SU-DHL-6 (cell line): ENCODE measurements around the gene NPSR1.

Source experiments
- H2AFZ ChIP-seq: fragments of 200-600 bp; sonication (generic); 2 replicates; pipeline ENCODE4 v1.6.1; 2014; ENCODE audit warnings: low read depth, mild to moderate bottlenecking, moderate library complexity, mixed read lengths, antibody characterized with exemption, low read length; ENCODE audit not compliant: severe bottlenecking
- H3F3A ChIP-seq: fragments of 200-600 bp; shearing (Covaris generic); 2 replicates; pipeline ENCODE4 v1.6.0; 2016; ENCODE audit warnings: antibody characterized with exemption, mild to moderate bottlenecking; ENCODE audit not compliant: insufficient read depth
- H3K27ac ChIP-seq: fragments of 200-600 bp; sonication (generic); 2 replicates; pipeline ENCODE4 v1.5.1; 2016; ENCODE audit warnings: low read depth, mild to moderate bottlenecking, low read length, moderate library complexity, mixed read lengths
- H3K27me3 ChIP-seq: fragments of 200-600 bp; sonication (generic), shearing (Covaris generic); 2 replicates; pipeline ENCODE4 v1.6.0; 2014; ENCODE audit warnings: mild to moderate bottlenecking, low read length
- H3K36me3 ChIP-seq: fragments of 200-600 bp; sonication (generic); 2 replicates; pipeline ENCODE4 v1.6.1; 2014; ENCODE audit warnings: mild to moderate bottlenecking, low read length, mixed read lengths
- H3K4me2 ChIP-seq: fragments of 300-600, 200-600 bp; shearing (Covaris generic), sonication (generic); 2 replicates; pipeline ENCODE4 v1.6.0; 2014; ENCODE audit warnings: low read length, low read depth, mild to moderate bottlenecking; ENCODE audit not compliant: poor library complexity, severe bottlenecking
- H3K4me3 ChIP-seq: fragments of 200-600 bp; sonication (generic); 2 replicates; pipeline ENCODE4 v1.5.1; 2014; ENCODE audit warnings: antibody characterized with exemption, low read length, mild to moderate bottlenecking, mixed read lengths; ENCODE audit not compliant: insufficient read depth, poor library complexity, severe bottlenecking
- H3K79me2 ChIP-seq: fragments of 200-600 bp; sonication (generic); 2 replicates; pipeline ENCODE4 v1.6.1; 2014; ENCODE audit warnings: mild to moderate bottlenecking, low read length, moderate library complexity; ENCODE audit not compliant: insufficient read depth
- H3K9ac ChIP-seq: fragments of 200-600 bp; sonication (generic); 2 replicates; pipeline ENCODE4 v1.7.0; 2014; ENCODE audit warnings: mild to moderate bottlenecking, low read length
- H3K9me2 ChIP-seq: fragments of 200-600 bp; sonication (generic); replicated peaks from 2 replicates; pipeline ENCODE4 v1.6.1; 2014; ENCODE audit warnings: low read length; ENCODE audit not compliant: insufficient read depth
- H3K9me3 ChIP-seq: fragments of 200-600 bp; sonication (generic); 2 replicates; pipeline ENCODE4 v1.6.1; 2014; ENCODE audit warnings: low read length, mixed read lengths; ENCODE audit not compliant: insufficient read depth
- H4K20me1 ChIP-seq: fragments of 200-600 bp; sonication (generic); 2 replicates; pipeline ENCODE4 v1.6.1; 2014; ENCODE audit warnings: low read depth, mild to moderate bottlenecking, antibody characterized with exemption, low read length, moderate library complexity, mixed read lengths
- EZH2phosphoT487 ChIP-seq: fragments of 200-600 bp; sonication (generic), shearing (Covaris generic); conservative IDR thresholded peaks from 2 replicates; pipeline ENCODE4 v1.6.1; 2018; ENCODE audit warnings: mild to moderate bottlenecking, antibody characterized with exemption, low read length, moderate library complexity, mixed read lengths
- TF ChIP-seq, protein P1 (sequence below): fragments of 200-600 bp; sonication (generic); IDR thresholded peaks from one replicate; pipeline ENCODE4 v1.5.1; 2017; ENCODE audit warnings: antibody characterized with exemption, mild to moderate bottlenecking, low read length, moderate library complexity; ENCODE audit not compliant: insufficient read depth, poor library complexity, severe bottlenecking

The NPSR1 gene

DNA sequence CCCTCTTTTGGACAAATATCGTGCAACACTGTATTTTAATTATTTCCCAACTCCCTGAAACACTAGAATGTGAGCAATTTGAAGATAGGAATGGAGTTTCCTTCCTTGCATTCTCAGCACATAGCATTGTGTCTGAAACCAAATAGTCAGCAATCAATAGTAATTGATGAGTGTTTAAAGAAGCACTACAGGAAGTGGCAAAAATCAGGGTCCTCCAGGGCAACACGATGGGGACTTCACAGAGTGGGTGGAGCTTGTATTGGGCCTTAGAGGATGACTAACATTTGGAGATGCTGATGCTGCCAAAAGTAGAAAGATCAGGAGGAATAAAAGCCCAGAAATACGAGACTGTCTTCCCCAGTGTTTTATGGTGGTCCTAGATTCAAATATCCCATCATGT lies 94.9 kb downstream of the NPSR1 start:
- TF ChIP-seq EZH2phosphoT487: no peak
- TF ChIP-seq, protein P1, sequence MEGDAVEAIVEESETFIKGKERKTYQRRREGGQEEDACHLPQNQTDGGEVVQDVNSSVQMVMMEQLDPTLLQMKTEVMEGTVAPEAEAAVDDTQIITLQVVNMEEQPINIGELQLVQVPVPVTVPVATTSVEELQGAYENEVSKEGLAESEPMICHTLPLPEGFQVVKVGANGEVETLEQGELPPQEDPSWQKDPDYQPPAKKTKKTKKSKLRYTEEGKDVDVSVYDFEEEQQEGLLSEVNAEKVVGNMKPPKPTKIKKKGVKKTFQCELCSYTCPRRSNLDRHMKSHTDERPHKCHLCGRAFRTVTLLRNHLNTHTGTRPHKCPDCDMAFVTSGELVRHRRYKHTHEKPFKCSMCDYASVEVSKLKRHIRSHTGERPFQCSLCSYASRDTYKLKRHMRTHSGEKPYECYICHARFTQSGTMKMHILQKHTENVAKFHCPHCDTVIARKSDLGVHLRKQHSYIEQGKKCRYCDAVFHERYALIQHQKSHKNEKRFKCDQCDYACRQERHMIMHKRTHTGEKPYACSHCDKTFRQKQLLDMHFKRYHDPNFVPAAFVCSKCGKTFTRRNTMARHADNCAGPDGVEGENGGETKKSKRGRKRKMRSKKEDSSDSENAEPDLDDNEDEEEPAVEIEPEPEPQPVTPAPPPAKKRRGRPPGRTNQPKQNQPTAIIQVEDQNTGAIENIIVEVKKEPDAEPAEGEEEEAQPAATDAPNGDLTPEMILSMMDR: no peak
- no peaks in the 10 kb centered on the region for H3K36me3 ChIP-seq
- H3K79me2 ChIP-seq: no peaks in the 10 kb centered on the region
- no peaks in the 10 kb centered on the region for H3K27me3 ChIP-seq
- H3K9me3 ChIP-seq: no peaks in the 10 kb centered on the region
- no peak overlapping the region for H3K4me2 ChIP-seq
- no peak overlapping the region for H3K27ac ChIP-seq
- H4K20me1 ChIP-seq: no peaks in the 10 kb centered on the region
- H3K9me2 ChIP-seq: no peaks in the 10 kb centered on the region
- no peak overlapping the region for H3K4me3 ChIP-seq
- no peak overlapping the region for H2AFZ ChIP-seq
- no peak overlapping the region for H3K9ac ChIP-seq
- H3F3A ChIP-seq: no peaks in the 10 kb centered on the region

DNA sequence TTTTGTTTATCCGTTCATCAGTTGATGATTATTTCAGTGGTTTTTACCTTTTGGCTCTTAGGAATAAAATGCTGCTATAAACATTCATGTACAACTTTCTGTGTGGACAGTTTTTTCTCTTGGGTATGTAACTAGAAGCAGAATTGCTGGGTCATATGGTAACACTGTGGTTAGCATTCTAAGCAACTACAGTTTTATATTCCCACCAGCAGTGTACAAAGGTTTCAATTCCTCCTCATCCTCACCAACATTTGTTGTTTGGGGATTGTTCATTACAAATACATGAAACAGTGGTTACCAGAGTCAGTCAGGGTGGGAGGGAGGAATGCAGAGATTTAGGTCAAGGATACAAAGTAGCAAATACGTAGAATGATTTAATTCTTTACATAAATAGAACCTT lies 97.0 kb downstream of the NPSR1 start:
- Histone ChIP-seq H3K9ac (no peak overlapping the region), H3K27ac (no peak overlapping the region), H3K79me2 (no peaks in the 10 kb centered on the region), H3K9me3 (no peaks in the 10 kb centered on the region), H3K4me3 (no peak overlapping the region), H4K20me1 (no peaks in the 10 kb centered on the region), H3K9me2 (no peaks in the 10 kb centered on the region), H3F3A (no peaks in the 10 kb centered on the region), H2AFZ (no peak overlapping the region), H3K4me2 (no peak overlapping the region), H3K27me3 (no peaks in the 10 kb centered on the region), H3K36me3 (no peaks in the 10 kb centered on the region)
- no peak for TF ChIP-seq EZH2phosphoT487
- TF ChIP-seq, protein P1: no peak

DNA sequence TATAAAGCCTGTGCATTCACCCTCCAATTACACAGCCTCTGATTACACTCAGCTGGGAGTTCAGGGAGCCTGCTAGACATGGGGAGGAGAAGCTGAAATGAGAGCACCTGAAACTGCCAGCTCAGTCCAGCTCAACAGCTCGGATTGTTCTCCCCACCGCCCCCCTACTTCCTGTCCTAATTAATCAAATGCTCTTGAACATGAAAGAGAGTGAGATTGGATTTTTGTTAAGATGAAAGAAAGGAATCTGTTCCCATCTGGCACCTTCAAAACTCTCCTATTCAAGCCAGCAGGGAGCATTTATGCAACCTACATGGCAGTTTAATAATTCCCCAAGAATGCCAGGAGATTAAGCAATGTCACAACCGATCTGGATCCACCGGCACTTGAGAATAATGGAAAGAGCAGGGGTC lies 98.0 kb downstream of the NPSR1 start:
- Histone ChIP-seq H3K9ac (no peak overlapping the region), H2AFZ (no peak overlapping the region), H3K4me3 (no peak overlapping the region), H3K9me2 (no peaks in the 10 kb centered on the region), H3K79me2 (no peaks in the 10 kb centered on the region), H3K36me3 (no peaks in the 10 kb centered on the region), H3F3A (no peaks in the 10 kb centered on the region), H3K4me2 (no peak overlapping the region), H3K27ac (no peak overlapping the region), H4K20me1 (no peaks in the 10 kb centered on the region), H3K9me3 (no peaks in the 10 kb centered on the region), H3K27me3 (no peaks in the 10 kb centered on the region)
- TF ChIP-seq EZH2phosphoT487: no peak
- TF ChIP-seq, protein P1: no peak

DNA sequence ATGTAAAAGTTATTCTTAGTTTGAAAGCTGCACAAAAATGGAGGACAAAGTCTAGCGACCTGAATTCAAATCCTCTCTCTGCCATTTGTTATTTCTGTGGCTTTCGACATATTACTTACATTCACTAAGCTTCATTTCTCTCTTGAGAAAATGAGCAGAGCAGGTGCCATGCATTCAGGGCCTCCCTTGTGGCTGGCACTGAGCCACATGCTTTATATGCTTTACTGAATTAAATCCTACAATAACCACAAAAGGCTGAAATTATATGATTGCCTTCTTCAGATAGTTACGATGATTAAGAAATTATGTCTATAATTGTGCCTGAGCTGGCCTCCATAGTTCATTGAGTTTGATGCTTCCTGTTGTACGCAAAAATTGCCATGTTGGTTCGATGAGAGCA lies 98.7 kb downstream of the NPSR1 start:
- Histone ChIP-seq H3K9me2 (no peaks in the 10 kb centered on the region), H3K9me3 (no peaks in the 10 kb centered on the region), H3K4me2 (no peak overlapping the region), H3K79me2 (no peaks in the 10 kb centered on the region), H4K20me1 (no peaks in the 10 kb centered on the region), H3K27me3 (no peaks in the 10 kb centered on the region), H3K4me3 (no peak overlapping the region), H3K36me3 (no peaks in the 10 kb centered on the region), H3K9ac (no peak overlapping the region), H3F3A (no peaks in the 10 kb centered on the region), H3K27ac (no peak overlapping the region), H2AFZ (no peak overlapping the region)
- no peak for TF ChIP-seq EZH2phosphoT487
- TF ChIP-seq, protein P1: no peak
